Measurements from ENCODE around the gene JUND. TPM values are rescaled to one million over a fixed set of nuclear protein-coding genes. Genes with fewer than 3 reads are reported as not detected.

Gene JUND
- total and polyA plus RNA-seq, 4 donors: 12.8 to 103 (median 41.8) TPM

DNA sequence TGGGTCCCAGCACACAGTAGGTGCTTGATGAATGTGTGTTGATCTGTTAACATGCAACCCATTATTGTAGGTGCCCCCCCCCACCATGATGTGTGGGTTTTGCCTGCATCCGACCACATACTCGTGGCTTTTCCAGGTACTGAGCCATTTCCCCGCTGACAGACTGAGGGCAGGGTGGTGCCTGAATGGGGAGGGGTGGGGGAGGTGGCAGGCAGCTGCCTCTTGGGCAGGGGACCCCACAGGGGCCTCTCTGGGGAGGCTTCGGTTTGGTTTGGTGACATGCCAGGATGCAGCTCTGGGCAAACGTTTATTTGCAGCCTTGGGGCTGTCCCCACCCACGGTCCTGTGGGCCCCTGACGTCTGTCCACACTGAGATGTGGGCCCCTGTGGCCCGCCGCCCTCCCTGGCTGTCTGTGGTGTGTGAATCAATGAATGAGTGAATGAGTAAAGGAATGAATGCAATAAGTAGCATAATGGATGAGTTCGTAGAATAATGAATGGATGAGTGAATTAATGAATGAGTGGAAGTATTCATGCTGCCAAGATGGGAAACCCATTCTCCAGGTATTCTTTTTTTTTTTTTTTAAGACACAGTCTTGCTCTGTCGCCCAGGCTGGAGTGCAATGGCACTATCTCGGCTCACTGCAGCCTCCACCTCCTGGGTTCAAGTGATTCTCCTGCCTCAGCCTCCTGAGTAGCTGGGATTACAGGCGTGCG is 9.0 kb upstream of the JUND start (continued):
- TF ChIP-seq CTCF (IDR thresholded peaks at IDR 0.05; ENCODE audit: low read depth, low read length, missing input control) (no peak), ATF3 (IDR thresholded peaks at IDR 0.05) (no peak), RXRA (IDR thresholded peaks at IDR 0.05) (no peak), ZBTB33 (IDR thresholded peaks at IDR 0.05) (no peak), JUND (IDR thresholded peaks at IDR 0.05) (no peak), TAF1 (conservative IDR thresholded peaks at IDR 0.05) (no peak), HNF4A (conservative IDR thresholded peaks at IDR 0.05) (no peak), GABPA (IDR thresholded peaks at IDR 0.05 in 1 of 2, conservative IDR thresholded peaks at IDR 0.05 in 1 of 2) (no peak), RAD21 (IDR thresholded peaks at IDR 0.05) (no peak), FOXA1 (IDR thresholded peaks at IDR 0.05) (no peak)

DNA sequence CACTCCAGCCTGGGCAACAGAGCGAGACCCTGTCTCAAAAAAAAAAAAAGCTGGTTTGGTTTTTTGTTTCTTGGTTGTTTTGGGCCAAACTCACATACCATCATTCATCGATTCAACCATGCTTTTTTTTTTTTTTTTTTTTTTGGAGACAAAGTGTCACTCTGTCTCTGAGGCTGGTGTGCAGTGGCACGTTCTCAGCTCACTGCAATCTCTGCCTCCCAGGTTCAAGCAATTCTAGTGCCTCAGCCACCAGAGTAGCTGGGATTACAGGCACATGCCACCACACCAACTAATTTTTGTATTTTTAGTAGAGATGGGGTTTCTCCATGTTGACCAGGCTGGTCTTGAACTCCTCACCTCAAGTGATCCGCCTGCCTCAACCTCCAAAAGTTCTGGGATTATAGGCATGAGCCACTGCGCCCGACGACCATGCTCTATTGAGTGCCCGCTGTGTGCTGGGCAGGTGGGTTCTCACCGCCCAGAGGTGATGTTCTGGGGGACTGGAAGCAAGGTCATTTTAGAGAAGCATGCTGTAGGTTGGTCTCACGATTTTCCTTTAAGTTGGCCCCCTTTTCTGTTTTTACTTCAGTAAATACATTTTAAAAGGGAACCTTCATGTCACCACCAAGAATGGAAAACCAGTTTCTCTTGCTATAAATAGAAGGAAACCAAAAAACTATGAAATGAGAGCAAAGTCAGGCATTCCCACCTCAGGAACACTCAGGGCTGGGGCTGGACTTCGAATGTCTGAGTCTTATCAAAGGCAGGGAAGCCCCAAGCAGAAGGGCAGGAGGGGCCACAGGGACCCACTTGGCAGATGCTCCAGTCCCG is 8.3 kb upstream of the JUND start:
- Histone ChIP-seq H3K27me3 (ENCODE audit: control insufficient read depth in 4 of 4, insufficient read depth in 4 of 4, low read length in 3 of 4) (no peaks in the 10 kb centered on the region), H3K9ac (ENCODE audit: low read depth in 1 of 2, low read length in 2 of 2) (no peak overlapping the region)
- TF ChIP-seq HNF4A (conservative IDR thresholded peaks at IDR 0.05): no peak
- no peak for TF ChIP-seq RXRA (IDR thresholded peaks at IDR 0.05)
- no peak for TF ChIP-seq HNF4G (IDR thresholded peaks at IDR 0.05)
- no peak for TF ChIP-seq ZBTB33 (IDR thresholded peaks at IDR 0.05)
- TF ChIP-seq TAF1 (conservative IDR thresholded peaks at IDR 0.05): no peak
- TF ChIP-seq SP1 (IDR thresholded peaks at IDR 0.05): no peak
- no peak for TF ChIP-seq FOXA1 (IDR thresholded peaks at IDR 0.05)
- TF ChIP-seq FOXA2 (IDR thresholded peaks at IDR 0.05): no peak
- no peak for TF ChIP-seq CTCF (IDR thresholded peaks at IDR 0.05; ENCODE audit: low read depth, low read length, missing input control)
- no peak for TF ChIP-seq MAX (IDR thresholded peaks at IDR 0.05)
- no peak for TF ChIP-seq RAD21 (IDR thresholded peaks at IDR 0.05)
- no peak for TF ChIP-seq ATF3 (IDR thresholded peaks at IDR 0.05)

More for the DNA sequence above, 8.3 kb upstream of the JUND start:
- peak overlapping the region; percentile 39 to 67 for H3K27ac ChIP-seq (ENCODE audit: low read depth in 1 of 2, low read length in 2 of 2)
- DNase-seq (ENCODE audit: low spot score): no peak
- no peaks in the 10 kb centered on the region for H3K36me3 ChIP-seq (ENCODE audit: control insufficient read depth in 4 of 4, insufficient read depth in 3 of 4, low read depth in 1 of 4, low read length in 3 of 4)
- 74% methylated on average over 12 of the region's 12 CpGs for WGBS
- no peaks in the 10 kb centered on the region for H3K9me3 ChIP-seq (ENCODE audit: control insufficient read depth in 4 of 4, low read length in 3 of 4)
- peaks cover 5 to 11% (median 7%) of the 10 kb centered on the region in 4 donors for H3K4me1 ChIP-seq (ENCODE audit: control insufficient read depth in 4 of 4, insufficient read depth in 4 of 4, low read length in 3 of 4)
- H3K4me3 ChIP-seq (ENCODE audit: low read depth in 1 of 3, low read length in 3 of 3): no peak overlapping the region
